Measurements from ENCODE around the gene GJB5.
"Not testable (repeated sequence)": the region's sequence is repeated elsewhere in the genome, so short reads cannot be mapped to it uniquely, and the experiment has no call there.

GJB5 gene

DNA sequence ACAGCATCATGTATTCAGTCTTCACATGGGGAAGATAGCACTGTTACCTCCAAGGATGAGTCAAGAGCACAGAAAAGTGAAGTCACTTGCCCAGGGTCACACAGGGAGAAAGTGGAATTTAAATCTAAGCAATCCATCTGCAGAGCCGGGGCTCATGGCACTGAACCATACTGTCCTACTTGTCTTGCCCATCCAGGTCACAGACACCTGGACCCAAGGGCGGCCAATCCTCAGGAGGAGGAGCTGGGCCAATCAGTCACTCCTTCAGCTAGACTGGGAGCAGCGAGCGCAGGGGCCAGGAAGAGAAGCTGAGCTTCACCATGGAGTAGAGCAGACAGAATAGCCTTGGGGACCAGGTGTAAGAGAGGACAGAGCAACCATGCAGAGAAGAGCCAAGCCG is 9.2 kb upstream of the GJB5 start:
- DNase-seq (ENCODE audit: low read depth in 2 of 2): no peak

DNA sequence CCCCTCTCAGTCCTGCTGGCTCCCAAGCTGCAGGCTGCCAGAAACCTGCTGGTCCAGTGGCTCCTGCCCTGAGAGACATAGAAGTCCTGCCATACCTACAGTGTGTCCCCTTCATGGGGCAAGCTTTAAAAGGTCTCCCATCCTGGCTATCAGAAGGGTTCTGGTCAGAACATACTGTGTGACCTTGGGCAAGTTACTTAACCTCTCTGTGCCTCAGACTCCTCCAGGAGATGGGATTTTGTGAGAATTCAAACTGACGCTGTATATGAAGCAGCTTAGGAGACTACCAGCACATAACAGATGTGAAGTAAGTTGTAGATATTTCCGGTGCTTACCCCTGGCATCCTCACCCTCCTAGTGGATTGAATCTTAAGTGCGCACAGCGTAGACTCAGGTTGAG is 8.7 kb upstream of the GJB5 start:
- DNase-seq (ENCODE audit: low read depth in 2 of 2): no peak

DNA sequence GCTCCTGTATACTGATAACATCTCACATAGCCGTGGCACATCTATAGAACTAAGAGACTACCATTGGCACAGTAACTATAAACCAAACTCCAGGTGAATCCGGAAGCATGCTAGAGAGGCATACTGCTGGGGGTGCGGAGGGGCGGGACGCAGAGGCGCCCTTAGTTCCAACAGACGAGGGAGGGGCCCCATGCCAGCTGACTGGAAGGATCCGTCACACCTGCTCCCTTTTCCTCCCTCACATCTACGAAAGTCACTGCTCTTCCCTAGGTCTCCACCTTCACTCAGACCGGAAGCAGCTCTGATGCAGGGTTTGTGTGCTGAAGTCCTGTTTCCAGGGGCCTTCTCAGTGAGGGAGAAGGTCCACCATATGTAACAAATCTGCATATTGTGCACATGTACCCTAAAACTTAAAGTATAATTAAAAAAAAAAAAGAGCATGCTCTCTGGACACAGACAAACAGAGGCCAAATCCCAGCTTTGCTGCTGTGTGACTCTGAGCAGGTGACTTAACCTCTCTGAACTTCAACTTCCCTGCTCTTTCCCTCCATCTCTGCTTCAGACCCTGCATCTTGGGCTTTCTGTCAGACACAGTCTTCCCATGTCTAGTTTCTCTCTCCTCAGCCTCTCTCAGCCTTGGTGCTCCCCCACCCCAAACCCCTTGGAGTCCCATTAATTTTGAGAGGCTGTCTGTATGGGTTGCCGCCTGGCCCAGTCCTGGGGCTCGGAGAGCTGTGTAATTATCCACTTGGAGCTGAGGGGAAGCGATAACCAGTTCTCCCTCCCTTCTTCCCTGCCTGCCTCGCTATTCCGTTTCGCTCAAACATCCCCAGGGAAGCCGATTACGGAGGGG is 7.8 kb upstream of the GJB5 start:
- DNase-seq (ENCODE audit: low read depth in 2 of 2): no peak

DNA sequence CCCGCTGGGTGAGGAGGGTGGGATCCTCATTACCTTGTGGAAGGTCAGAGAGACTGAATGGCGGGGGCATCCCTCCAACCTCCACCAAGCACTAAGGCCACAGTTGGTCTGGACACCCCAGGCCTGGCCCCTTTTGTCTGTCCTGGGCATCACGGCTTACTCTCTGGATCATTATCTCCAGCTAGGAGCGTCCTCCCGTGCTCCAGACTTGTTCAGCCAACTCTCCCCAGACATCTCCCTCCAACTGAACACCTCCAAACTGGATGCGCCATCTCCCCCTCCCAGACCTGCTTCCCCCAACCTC is 7.3 kb upstream of the GJB5 start:
- DNase-seq (ENCODE audit: low read depth in 2 of 2): no peak

DNA sequence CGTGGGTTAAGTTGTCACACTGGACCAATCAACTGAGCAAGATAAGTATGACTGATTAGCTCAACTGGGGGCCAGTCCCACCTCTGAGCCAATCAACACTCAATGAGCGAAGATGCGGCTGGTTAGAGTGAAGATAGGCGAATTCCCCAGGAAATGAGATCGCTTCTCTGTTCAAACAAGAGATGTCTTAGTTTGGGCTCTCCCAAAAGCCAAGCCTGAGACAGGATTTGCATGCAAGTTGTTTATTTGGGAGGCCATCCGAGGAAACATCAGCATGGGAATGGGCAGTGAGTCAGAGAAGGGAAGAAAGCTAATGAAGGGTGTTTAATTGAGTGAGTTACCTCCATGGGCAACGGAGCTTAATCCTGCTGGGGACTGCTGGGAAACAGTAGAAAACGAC is 4.9 kb upstream of the GJB5 start:
- no peak for DNase-seq (ENCODE audit: low read depth in 2 of 2)

DNA sequence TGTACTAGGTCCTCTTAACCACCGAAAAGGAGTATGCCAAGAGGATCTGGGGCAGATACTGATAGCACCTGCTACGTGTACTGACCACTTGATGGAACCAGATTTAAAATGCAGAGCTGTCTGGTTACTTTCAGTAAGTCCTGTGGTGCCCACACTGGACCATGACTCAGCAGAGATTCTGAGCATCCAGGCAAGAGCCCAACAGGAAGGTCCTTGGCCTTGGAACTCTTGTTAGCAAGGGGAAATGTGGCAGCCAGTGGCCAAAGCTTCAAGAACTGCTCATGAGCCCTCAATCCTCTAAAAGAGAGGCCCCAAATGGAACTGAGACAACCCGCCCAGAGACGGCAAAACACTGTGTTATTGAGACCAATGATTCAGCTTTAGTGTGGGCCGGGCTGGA is 4.2 kb upstream of the GJB5 start:
- DNase-seq (ENCODE audit: low read depth in 2 of 2): no peak

DNA sequence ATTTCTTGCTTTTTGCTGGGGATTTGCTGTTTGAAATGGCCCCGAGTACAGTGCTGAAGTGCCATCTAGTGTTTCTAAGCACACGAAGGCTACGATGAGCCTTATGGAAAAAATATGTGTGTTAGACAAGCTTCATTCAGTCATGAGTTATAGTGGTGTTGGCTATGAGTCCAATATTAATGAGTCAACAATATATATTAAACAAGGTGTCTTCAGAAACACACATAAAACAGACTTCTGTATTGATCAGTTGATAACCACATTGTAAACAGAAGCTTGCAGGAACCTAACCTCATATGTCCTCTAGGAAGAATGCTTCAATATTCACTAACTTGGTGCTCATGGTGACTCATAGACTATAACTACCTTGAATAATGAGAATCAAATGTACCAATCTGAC is 1.7 kb upstream of the GJB5 start:
- no peak for DNase-seq (ENCODE audit: low read depth in 2 of 2)

DNA sequence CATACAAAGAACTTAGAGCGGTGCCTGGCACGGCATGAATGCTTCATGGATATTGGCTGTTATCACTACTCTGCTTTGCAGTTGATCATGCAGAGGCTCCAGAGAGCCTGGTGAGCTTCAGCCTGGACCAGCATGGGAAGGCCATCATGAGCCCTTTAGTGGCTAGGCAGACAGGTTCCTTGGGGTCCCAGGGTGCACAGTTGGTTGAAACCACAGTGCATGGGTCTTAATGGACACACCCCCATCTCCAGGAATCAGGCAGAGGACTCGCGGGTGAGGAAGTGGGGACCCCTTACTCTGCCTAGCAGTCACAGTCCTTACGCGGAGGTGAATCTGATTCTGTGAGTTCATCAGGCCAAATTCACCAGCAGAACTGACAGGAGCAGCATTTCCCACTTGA is 1.1 kb downstream of the GJB5 start:
- DNase-seq (ENCODE audit: low read depth in 2 of 2): no peak

DNA sequence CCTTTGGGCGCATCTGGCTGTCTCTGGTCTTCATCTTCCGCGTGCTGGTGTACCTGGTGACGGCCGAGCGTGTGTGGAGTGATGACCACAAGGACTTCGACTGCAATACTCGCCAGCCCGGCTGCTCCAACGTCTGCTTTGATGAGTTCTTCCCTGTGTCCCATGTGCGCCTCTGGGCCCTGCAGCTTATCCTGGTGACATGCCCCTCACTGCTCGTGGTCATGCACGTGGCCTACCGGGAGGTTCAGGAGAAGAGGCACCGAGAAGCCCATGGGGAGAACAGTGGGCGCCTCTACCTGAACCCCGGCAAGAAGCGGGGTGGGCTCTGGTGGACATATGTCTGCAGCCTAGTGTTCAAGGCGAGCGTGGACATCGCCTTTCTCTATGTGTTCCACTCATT is 2.5 kb downstream of the GJB5 start:
- DNase-seq (ENCODE audit: low read depth in 2 of 2): no peak

DNA sequence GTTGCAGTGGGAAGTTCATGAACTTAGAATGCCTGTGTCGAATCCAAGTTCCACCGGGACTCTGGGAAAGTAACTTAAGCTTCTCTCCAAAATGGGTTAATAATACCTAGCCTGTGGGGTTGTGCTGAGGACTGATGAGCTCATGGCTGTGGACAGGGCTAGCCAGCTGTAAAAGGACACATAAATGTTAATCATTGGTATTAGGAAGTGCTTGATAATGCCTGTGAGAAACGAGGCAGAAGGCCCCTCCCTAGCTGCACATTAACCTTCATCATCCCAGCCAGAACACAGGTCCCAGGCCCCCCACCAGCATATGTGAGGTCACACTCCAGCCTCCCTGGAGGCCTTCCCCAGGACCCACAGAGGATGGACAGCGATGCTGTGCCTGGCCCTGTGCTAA is 3.9 kb downstream of the GJB5 start:
- DNase-seq (ENCODE audit: low read depth in 2 of 2): no peak

DNA sequence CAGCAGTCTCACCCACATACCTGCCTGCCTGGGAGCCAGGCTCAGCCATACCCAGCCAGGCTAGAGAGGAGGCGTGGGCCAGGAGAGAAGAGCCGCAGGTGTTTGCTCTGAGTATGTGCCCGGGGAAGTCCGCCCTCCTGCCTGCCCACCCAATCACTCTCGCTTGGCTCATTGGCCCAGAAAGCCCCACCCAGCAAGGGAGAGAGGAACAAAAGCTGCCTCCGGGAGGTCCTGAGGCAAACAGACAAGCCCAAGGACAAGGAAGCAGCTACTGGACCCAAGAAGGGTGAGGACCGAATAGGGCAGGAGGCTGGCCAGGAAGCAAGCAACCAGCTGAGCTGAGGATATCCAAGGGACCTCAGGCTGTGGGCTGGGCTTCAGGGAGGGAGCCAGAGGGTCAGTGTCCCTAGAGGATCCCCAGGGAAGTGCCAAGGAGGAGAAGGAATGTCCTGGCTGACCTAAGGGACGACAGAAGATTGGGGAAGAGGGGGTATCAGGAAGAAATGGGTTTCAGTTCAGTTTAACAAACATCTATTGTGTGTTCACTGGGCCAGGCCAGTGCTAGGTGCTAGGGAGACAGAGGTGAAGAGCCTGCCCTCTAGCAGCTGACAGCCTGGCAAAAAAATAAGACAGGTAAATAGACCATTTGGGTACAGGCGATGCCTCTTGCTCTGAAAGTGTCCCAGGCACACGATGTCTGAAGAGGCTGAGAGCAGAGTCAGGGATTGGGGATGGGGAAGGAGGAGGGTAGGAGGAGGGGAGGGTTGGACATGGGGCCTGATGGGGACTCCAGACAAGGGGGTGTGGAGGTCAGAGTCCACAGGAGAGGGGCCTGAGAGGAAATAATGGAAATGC is 4.9 kb downstream of the GJB5 start, which contains the start of gene GJB4:
GJB4 (plus strand) TSS at position 238 of the 855 bp plus-strand sequence. CDS start 1,515 bp downstream, outside the sequence.
- DNase-seq (ENCODE audit: low read depth in 2 of 2): no peak

DNA sequence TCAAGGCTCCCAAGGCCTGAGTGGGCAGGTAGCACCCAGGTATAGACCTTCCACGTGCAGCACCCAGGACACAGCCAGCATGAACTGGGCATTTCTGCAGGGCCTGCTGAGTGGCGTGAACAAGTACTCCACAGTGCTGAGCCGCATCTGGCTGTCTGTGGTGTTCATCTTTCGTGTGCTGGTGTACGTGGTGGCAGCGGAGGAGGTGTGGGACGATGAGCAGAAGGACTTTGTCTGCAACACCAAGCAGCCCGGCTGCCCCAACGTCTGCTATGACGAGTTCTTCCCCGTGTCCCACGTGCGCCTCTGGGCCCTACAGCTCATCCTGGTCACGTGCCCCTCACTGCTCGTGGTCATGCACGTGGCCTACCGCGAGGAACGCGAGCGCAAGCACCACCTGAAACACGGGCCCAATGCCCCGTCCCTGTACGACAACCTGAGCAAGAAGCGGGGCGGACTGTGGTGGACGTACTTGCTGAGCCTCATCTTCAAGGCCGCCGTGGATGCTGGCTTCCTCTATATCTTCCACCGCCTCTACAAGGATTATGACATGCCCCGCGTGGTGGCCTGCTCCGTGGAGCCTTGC is 6.4 kb downstream of the GJB5 start:
- no peak for DNase-seq (ENCODE audit: low read depth in 2 of 2)

DNA sequence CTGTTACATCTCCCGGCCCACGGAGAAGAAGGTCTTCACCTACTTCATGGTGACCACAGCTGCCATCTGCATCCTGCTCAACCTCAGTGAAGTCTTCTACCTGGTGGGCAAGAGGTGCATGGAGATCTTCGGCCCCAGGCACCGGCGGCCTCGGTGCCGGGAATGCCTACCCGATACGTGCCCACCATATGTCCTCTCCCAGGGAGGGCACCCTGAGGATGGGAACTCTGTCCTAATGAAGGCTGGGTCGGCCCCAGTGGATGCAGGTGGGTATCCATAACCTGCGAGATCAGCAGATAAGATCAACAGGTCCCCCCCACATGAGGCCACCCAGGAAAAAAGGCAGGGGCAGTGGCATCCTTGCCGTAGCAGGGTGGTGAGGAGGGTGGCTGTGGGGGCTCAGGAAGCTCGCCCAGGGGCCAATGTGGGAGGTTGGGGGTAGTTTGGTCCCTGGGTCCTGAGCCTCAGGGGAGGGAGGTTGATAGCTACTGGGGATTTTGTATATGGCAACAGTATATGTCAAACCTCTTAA is 7.0 kb downstream of the GJB5 start:
- no peak for DNase-seq (ENCODE audit: low read depth in 2 of 2)

DNA sequence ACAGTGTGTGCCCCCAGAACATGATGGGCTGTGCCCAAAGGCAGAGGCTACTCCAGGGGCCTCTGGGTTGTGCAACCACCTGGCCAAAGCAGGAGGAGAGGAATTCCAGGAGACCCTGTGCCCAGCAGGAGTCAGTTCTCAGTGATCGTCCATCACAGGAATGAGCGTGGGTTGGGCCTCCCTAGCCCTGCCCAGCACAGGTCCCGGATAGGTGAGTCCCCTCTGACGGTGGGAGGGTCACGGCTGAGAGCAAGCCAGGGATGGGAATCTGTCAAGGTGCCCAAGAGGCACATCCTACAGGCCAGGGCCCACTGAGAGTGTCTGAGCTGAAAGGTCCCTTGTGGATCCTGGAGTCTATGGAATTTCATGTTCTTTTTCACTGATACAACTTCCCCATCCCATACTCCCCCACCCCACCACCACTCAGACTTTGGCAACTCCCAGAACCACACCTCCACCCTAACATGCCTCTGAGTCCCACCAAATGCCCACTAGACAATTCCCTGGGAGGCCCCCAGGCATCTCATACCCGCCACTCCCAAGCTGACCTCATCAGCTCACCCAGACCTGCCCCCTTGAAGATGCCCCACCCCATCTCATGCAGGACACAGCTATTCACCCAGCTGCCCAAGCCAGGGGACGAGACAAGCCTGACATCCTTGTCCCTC is 7.8 kb downstream of the GJB5 start:
- no peak for DNase-seq (ENCODE audit: low read depth in 2 of 2)

DNA sequence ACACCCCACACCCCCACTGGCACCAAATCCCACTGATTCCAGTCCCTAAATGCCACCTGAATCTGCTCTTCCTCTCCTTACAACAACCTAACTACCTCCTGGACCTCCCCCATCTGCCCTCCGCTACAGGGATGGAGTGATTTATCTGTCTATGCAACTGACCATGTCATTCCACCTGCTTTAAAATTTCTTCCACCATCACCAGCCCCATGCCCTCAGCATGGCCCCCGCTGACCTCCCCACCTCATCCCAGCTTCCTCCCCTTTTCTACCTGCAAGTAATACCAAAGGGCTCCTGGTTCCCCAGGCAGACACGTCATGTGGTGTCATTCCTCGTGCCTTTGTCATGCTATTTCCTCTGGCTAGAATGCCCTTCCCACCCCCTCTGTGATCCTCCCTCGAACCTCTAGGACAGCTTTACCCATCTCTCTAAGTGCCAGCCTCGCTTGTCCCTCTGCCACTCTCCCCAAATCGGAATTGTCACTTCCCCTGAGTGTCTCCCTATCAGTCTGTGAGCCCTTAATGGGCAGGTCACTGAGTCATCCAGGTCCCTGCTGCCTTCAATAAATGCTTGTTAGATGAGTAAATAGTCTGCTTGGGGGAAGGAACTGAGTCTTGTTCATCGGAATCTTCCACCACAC is 8.4 kb downstream of the GJB5 start:
- DNase-seq (ENCODE audit: low read depth in 2 of 2): no peak

DNA sequence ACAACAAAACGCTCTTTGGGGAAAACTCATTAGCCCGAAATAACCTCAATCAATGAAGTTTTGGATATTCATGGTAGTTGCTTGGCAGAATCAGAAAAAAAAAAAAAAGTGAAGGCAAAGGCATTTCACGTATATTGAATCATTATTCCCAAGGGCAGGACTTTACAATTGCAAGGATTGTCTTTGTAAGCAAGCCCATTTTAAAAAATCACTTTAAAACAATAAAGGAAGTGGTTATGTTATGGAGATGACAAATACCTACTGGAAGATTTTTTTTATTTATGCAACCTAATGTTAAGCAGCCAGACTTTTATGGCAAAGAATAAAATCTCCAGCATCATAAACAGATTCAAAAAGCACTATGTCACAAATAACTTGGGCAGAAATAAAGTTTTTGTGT is 14.0 kb downstream of the GJB5 start:
- DNase-seq (ENCODE audit: low read depth in 2 of 2): no peak

DNA sequence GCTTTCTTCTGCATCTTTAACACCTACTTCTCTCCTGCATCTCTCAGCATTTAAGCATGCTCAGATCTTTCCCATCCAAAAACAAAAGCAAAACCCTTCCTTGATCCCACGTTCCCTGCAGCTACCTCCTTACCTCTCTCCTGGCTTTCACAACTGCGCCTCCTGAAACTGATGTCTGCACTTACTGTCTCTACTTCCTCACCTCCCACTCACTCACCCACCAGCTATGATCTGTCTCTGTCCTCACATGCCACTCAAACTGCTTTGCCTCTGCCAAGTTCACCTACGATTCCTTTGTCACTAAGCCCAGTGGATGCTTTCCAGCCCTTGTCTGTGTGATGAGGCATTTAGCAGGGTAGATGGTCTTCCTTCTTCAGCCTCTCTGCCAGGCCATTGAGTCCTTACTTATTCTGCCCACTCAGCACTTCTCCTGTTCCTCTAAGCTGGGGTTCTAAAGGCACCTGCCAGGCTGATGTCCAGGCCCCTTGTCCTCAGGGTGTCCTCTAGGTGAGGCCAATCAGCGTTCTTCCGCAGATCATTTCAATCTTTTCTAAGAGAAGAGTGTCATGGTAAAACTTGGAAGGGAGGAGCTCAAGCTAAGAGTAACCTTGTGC is 16.2 kb downstream of the GJB5 start:
- no peak for DNase-seq (ENCODE audit: low read depth in 2 of 2)

DNA sequence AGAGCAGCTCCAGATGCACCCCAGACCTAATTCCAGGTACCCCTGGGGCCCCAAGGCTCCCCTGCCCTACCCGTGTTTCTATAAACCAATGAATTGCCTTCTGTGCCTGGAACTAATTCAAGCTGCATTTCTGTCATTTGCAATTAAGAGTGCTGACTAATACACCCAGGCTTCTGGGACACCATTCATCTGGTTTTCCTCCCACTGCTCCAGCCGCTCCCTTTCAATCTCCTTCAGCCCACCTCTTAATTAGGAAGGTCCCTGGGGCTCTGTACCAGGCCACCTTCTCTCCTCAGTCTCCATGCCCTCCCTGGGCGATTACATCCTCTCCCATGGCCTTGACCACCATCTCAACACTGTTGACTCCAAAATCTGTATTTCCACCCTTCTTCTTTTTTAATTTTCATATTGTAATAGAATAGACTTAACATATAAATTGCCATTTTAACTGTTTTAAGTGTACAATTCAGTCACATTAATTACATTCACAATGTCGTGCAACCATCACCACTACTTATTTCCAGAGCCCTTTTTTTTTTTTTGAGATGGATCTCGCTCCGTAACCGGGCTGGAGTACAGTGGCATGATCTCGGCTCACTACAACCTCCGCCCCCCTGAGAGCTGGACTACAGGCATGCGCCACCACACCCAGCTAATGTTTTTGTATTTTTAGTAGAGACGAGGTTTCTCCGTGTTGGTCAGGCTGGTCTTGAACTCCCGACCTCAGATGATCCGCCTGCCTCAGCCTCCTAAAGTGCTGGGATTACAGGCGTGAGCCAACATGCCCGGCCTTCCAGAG is 16.9 kb downstream of the GJB5 start:
- no peak for DNase-seq (ENCODE audit: low read depth in 2 of 2)

DNA sequence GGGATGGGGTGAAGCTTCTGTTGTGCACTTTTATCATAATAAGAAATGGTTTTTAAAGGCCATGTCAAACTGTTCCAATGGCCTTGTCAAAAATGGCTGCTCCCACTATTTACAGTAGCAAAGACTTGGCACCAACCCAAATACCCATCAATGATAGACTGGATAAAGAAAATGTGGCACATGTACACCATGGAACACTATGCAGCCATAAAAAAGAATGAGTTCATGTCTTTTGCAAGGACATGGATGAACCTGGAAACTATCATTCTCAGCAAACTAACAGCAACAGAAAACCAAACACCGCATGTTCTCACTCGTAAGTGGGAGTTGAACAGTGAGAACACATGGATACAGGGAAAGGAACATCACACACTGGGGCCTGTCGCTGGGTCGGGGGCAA is 18.3 kb downstream of the GJB5 start:
- not testable (repeated sequence) for DNase-seq (ENCODE audit: low read depth in 2 of 2)

DNA sequence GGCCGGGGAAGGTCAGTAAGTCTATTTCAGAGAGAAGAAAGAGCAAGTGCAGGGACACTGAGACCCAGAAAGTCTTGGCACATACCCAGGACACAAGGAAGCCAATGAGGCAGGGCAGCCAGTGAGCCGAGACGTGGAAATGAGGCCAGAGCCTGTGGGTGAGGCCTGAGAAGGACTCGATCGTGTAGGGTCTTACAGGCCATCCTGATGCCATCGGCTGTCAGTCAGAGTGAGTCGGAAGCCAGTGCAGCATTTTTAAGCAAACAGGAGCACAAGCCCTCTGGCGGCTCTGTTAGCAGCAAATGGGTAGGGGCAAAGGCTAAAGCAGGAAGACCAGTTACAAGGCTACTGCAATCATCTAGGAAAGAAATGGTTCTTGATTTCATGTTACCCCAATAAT is 20.1 kb downstream of the GJB5 start:
- no peak for DNase-seq (ENCODE audit: low read depth in 2 of 2)
